ENCODE measurements around the gene MET. TPM values are rescaled to one million over a fixed set of nuclear protein-coding genes. Genes with fewer than 3 reads are reported as not detected.
"Not testable (repeated sequence)": the region's sequence is repeated elsewhere in the genome, so short reads cannot be mapped to it uniquely, and the experiment has no call there.

The MET gene
- total RNA-seq, result 1 to 10 TPM in 2 of 3 donors, under 1 TPM in 1; 0.92 to 1.3 (median 1.1) TPM

DNA sequence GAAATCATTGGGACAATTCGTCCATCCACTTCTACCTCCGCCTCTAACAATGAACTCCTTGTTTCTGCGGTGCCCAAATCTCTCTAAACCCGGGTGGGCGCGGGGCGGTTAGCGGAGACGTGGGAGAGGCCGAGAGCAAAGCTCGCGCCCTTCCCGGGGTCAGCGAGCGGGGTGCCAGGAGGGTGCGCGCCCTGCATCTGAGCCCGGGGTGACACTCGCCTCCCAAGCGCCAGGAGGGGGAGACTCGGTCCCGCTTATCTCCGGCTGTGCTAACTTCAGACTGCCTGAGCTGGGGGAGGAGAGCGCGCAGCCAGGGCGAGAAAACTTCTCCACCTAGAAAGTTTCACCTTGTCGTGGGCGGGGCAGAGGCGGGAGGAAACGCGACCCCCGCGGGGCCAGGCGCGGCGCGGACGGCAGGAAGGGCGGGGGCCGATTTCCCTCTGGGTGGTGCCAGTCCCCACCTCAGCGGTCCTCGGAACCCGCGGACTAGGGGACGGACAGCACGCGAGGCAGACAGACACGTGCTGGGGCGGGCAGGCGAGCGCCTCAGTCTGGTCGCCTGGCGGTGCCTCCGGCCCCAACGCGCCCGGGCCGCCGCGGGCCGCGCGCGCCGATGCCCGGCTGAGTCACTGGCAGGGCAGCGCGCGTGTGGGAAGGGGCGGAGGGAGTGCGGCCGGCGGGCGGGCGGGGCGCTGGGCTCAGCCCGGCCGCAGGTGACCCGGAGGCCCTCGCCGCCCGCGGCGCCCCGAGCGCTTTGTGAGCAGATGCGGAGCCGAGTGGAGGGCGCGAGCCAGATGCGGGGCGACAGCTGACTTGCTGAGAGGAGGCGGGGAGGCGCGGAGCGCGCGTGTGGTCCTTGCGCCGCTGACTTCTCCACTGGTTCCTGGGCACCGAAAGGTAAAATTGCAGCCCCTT is at the start of gene MET:
Gene MET (plus strand): TSS at position 516 of the 915 bp plus-strand sequence. CDS start 26,889 bp downstream, outside the sequence.
- Mint-ChIP-seq H3K36me3 (ENCODE audit: insufficient read depth) (no peaks in the 10 kb centered on the region), H3K4me1 (ENCODE audit: low read depth) (peaks cover 3% of the 10 kb centered on the region), H3K4me3 (peak within 1 kb of the TSS; percentile 67), H3K27me3 (ENCODE audit: low read depth) (peaks cover 53% of the 10 kb centered on the region), H3K9me3 (no peaks in the 10 kb centered on the region)
- peak; percentile 74 to 77 for ATAC-seq
- no peak for DNase-seq

DNA sequence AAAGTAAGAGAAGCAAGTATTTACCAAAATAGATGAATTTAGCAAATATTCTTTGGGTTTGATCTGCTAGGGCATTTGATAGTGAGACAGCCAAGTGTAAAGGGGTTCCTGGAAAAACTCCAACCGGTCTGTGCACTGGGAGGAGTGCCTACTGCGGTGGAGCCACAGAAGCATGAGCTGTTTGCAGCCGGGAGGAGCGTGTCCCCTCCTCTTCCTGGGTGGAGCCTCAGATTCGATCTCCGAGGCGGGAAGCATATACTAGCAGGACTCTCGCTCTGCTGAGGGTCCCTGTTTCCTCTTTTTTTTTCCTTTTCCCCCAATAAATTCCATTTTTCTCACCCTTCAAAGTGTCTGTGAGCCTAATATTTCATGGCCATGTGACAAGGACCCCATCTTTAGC is 45.1 kb upstream of the MET start:
- DNase-seq, result no peak
- H3K36me3 Mint-ChIP-seq (ENCODE audit: insufficient read depth), result no peaks in the 10 kb centered on the region
- no peak for ATAC-seq
- peaks cover 19% of the 10 kb centered on the region for H3K27me3 Mint-ChIP-seq (ENCODE audit: low read depth)
- no peaks in the 10 kb centered on the region for H3K9me3 Mint-ChIP-seq
- H3K4me3 Mint-ChIP-seq, result no peak overlapping the region
- H3K4me1 Mint-ChIP-seq (ENCODE audit: low read depth), result peaks cover 3% of the 10 kb centered on the region

DNA sequence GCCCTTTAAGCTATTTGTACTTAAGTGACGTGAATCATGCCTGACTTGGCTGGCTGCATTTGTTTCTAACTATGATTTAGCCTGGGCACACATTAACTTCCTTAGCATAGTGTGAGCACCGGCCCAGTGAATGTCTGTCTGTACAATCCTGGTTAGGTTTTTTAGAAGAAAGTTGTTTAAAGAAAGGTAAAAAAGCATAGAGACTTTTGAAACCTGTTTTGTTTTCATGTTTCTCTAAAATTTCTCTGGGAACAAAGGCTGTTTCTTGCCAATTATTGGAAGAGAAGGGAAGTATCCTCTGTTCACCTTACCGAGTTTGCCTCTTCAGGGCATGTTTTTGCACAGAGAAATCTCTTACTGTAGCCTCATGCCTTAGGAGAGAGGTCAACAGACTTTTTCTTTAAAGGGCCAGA is 42.9 kb upstream of the MET start:
- DNase-seq (no peak), ATAC-seq (no peak)
- Mint-ChIP-seq H3K27me3 (ENCODE audit: low read depth) (peaks cover 14% of the 10 kb centered on the region), H3K9me3 (no peaks in the 10 kb centered on the region), H3K36me3 (ENCODE audit: insufficient read depth) (no peaks in the 10 kb centered on the region), H3K4me3 (no peak overlapping the region), H3K4me1 (ENCODE audit: low read depth) (peaks cover 3% of the 10 kb centered on the region)

DNA sequence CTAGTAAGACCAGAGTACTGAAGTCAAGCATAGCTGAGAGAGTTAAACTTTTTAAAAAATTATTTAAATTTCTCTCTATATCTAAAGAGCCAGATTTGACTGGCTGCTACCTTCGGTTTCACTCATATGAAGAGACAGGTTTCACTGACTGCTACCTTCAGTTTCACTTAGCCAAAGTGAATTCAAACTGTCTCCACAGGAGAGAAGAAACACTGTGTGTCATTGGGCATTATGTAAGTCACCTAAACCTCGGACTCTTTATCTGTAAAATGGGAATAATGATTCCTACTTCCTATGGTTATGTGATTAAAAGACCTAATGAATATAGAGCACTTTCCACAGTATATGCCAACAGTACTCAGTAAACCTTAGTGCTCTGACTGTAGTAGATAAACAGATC is 41.6 kb upstream of the MET start:
- peak; percentile 74 to 83 for ATAC-seq
- Mint-ChIP-seq H3K4me1 (ENCODE audit: low read depth) (peaks cover 3% of the 10 kb centered on the region), H3K4me3 (no peak overlapping the region), H3K36me3 (ENCODE audit: insufficient read depth) (no peaks in the 10 kb centered on the region), H3K27me3 (ENCODE audit: low read depth) (peaks cover 12% of the 10 kb centered on the region), H3K9me3 (no peaks in the 10 kb centered on the region)
- DNase-seq, result no peak

DNA sequence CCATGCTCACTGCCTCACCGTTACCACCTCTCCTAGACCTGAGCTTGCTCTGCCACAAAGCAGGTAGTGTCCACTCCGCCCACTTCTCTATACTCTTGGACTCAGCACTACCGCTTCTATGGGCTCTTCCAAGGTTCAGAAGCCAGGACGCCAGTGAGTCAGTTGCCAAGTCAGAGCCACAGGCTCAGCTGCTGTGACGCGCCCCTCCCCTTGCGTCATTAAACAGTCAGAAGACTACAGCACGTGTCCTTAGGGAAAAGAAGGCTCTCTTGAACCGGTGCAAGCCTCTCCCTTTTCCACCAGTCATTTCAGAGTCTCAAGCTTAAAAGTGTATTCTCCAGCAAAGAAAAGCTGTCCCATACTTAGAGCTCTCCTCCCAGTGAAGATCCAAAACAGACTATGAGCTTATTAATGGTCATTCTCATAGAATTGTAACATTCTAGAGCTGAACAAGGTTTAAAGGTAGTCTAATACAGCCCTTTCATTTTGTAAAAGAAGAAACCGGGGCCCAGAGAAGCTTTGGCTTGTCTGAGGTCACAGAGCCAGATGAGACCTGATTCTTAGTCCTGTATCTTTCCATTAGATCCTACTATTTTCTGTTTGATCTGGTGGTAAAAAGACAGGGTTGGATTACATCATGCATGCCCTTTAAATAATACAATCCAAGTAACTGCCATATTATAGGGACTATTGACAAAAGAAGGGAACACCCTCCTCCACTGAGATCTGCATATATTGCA is 40.9 kb upstream of the MET start:
- no peaks in the 10 kb centered on the region for H3K36me3 Mint-ChIP-seq (ENCODE audit: insufficient read depth)
- peaks cover 11% of the 10 kb centered on the region for H3K27me3 Mint-ChIP-seq (ENCODE audit: low read depth)
- no peak for DNase-seq
- no peaks in the 10 kb centered on the region for H3K9me3 Mint-ChIP-seq
- no peak for ATAC-seq
- peaks cover 3% of the 10 kb centered on the region for H3K4me1 Mint-ChIP-seq (ENCODE audit: low read depth)
- no peak overlapping the region for H3K4me3 Mint-ChIP-seq

DNA sequence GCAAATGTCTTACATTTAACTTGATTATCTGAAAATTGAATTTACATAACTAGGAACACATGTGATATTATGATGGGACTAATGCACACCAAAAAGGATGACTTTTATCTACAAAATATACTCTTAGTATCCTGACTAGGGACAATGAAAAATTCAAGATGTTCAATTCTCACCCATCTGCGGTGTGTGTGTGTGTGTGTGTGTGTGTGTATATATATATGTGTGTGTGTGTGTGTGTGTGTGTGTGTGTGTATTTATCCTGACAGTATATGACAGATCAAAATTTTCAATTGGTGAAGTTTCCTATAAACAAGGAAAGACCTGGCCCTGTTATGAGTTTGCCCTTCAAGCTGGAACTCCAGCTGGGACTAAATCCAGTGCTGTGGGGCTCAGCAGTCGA is 40.3 kb upstream of the MET start:
- peaks cover 11% of the 10 kb centered on the region for H3K27me3 Mint-ChIP-seq (ENCODE audit: low read depth)

DNA sequence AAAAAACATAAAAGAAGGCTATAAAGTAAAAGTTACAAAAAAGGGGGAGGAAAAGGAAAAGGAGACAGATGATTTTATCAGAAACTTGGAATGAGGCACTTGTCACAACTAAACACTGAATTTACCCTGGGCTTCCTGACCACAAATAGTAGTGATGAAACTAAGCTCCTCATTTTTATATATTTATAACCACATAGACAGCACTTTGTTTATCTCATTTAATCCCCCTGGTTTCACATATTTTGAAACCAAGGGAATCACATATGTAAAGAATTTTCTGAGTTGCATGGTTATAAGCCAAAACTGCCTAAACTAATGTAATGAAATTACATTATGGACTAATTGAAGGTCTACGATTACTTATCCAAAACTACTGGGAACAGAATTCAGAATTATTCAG is 39.6 kb upstream of the MET start:
- DNase-seq (no peak), ATAC-seq (no peak)
- Mint-ChIP-seq H3K27me3 (ENCODE audit: low read depth) (peaks cover 11% of the 10 kb centered on the region), H3K4me1 (ENCODE audit: low read depth) (peaks cover 3% of the 10 kb centered on the region), H3K36me3 (ENCODE audit: insufficient read depth) (no peaks in the 10 kb centered on the region), H3K9me3 (no peaks in the 10 kb centered on the region), H3K4me3 (no peak overlapping the region)

More for the DNA sequence above, 40.3 kb upstream of the MET start:
- H3K4me3 Mint-ChIP-seq, result no peak overlapping the region
- peaks cover 3% of the 10 kb centered on the region for H3K4me1 Mint-ChIP-seq (ENCODE audit: low read depth)
- no peaks in the 10 kb centered on the region for H3K36me3 Mint-ChIP-seq (ENCODE audit: insufficient read depth)
- no peaks in the 10 kb centered on the region for H3K9me3 Mint-ChIP-seq
- DNase-seq (no peak), ATAC-seq (no peak)

DNA sequence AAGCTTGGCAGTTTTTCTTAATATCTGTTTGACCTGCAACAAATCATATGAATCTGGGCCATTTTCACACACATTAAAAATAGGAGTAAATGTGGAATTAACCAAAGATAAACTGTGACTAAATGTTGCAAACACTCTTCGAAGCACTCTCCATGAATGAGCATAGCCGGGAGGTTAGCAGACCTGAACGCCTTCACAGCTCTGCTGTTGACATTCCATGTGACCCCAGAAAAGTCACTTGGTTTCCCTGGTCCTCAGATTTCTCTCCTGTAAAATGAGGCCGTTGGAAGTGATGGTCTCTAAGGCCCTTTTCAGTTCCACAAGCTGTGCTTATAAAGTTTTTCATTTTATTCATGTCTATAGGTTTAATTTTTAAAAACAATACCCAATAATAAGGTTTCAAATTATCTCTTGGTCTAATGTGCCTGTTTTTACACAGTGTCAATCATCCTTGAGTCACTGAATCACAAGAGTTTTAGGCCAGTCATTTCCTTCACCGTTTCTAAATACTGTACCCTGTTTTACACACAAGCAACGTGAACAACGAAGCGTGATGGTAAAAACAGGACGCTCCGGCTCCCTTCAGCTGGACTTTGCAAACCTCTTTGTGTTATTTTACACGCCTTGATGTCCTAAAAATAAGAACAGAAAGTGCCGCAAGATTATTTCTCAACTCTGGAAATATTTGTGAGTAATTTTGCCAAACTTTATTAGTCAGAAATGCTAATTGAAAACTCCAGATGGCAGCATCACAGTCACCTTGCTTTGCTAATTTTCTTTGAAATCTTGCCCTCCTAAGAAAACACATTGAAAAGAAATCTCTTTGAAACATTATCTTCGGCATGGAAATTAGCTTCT is 38.6 kb upstream of the MET start:
- Mint-ChIP-seq H3K4me3 (no peak overlapping the region), H3K9me3 (no peaks in the 10 kb centered on the region), H3K4me1 (ENCODE audit: low read depth) (peaks cover 3% of the 10 kb centered on the region), H3K27me3 (ENCODE audit: low read depth) (peaks cover 11% of the 10 kb centered on the region), H3K36me3 (ENCODE audit: insufficient read depth) (no peaks in the 10 kb centered on the region)
- DNase-seq (no peak), ATAC-seq (no peak)

DNA sequence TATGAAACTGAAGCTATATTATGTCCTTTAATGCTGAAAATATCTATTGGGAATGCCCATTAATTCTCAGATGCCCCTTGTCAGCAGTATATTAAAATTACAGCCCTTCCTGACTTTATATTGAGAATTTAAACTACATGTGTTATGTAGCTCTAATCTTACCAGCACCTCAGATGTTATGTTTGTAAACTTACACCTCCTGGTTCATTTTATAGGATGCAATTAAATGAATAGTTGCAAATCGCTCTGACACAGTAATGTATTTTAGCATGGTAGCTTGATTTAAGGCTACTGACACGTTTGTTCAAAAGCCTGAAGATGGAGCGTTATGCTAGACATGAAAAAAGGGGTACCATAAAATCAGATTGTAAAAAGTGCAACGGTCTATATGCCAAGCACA is 35.0 kb upstream of the MET start:
- peaks cover 3% of the 10 kb centered on the region for H3K9me3 Mint-ChIP-seq
- H3K4me1 Mint-ChIP-seq (ENCODE audit: low read depth), result no peaks in the 10 kb centered on the region
- no peaks in the 10 kb centered on the region for H3K36me3 Mint-ChIP-seq (ENCODE audit: insufficient read depth)
- H3K27me3 Mint-ChIP-seq (ENCODE audit: low read depth), result peaks cover 2% of the 10 kb centered on the region
- no peak overlapping the region for H3K4me3 Mint-ChIP-seq
- no peak for ATAC-seq
- DNase-seq, result no peak

DNA sequence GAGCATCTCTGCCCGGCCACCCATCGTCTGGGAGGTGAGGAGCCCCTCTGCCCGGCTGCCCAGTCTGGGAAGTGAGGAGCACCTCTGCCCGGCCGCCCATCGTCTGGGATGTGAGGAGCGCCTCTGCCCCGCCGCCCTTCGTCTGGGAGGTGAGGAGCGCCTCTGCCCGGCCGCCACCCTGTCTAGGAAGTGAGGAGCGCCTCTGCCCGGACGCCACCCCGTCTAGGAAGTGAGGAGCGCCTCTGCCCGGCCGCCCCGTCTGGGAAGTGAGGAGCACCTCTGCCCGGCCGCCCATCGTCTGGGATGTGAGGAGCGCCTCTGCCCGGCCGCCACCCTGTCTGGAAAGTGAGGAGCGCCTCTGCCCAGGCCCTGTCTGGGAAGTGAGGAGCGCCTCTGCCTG is 33.4 kb upstream of the MET start:
- H3K36me3 Mint-ChIP-seq (ENCODE audit: insufficient read depth); DNase-seq; H3K9me3 Mint-ChIP-seq; H3K27me3 Mint-ChIP-seq (ENCODE audit: low read depth); H3K4me1 Mint-ChIP-seq (ENCODE audit: low read depth); H3K4me3 Mint-ChIP-seq; ATAC-seq: not testable (repeated sequence)

DNA sequence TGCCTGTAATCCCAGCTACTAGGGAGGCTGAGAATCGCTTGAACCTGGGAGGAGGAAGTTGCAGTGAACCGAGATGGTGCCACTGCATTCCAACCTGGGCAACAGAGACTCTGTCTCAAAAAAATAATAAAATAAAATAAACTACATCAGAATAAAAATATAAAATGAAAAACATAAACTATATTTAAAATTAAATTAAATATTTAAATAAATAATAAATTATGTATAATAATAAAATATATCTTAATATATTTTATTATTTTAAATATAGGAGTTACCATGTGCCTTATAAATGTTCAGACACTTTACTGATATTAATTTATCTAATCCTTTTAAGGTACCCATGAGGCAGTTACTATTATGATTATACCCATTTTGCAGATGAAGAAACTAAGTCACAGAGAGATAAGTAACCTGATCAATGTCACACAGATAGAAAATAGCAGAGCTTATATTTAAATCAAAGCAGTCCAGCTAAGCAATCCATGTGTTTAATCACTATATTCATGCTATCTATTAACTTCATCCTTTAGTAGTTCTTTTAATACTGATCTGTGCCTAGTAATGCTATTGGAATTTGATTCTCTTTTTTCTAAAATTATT is 30.3 kb upstream of the MET start:
- ATAC-seq (no peak), DNase-seq (no peak)
- Mint-ChIP-seq H3K4me1 (ENCODE audit: low read depth) (no peaks in the 10 kb centered on the region), H3K27me3 (ENCODE audit: low read depth) (peaks cover 7% of the 10 kb centered on the region), H3K9me3 (peaks cover 3% of the 10 kb centered on the region), H3K4me3 (no peak overlapping the region), H3K36me3 (ENCODE audit: insufficient read depth) (no peaks in the 10 kb centered on the region)

DNA sequence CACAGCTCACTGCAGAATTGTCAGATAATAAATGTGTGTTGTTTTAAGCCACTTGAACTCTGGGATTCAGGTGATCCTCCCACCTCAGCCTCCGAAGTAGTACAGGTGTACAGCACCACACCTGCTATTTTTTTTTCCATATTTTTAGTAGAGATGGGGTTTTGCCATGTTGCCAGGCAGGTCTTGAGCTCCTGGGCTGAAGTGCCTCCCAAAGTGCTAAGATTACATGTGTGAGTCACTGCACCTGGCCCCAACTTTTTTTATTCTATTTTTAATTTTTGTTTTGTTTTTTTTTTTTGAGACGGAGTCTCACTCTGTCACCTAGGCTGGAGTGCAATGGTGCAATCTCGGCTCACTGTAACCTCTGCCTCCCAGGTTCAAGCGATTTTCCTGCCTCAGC is 28.8 kb upstream of the MET start:
- H3K36me3 Mint-ChIP-seq (ENCODE audit: insufficient read depth); DNase-seq; H3K4me3 Mint-ChIP-seq; H3K27me3 Mint-ChIP-seq (ENCODE audit: low read depth); H3K9me3 Mint-ChIP-seq; H3K4me1 Mint-ChIP-seq (ENCODE audit: low read depth); ATAC-seq: not testable (repeated sequence)

DNA sequence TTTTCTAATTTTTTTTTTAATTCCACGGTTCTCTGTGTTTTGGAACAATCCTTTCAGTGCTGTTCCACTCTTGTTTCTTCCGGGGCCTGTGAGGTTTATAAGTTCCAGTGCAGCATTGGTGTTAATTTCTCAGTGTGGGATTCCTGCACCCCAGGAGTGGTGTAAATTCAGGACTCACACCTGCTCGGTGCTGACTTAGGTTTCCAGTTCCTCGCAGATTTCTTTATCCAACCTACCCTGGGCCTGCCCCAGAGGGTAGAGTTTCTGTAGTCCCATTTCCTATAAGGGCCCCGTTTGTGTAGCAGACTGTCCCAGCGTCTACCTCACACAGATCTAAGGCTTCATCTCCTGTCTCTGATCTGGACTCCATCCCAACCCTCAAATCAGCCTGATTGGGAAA is 27.4 kb upstream of the MET start:
- H3K27me3 Mint-ChIP-seq (ENCODE audit: low read depth), result peaks cover 12% of the 10 kb centered on the region
- H3K9me3 Mint-ChIP-seq, result no peaks in the 10 kb centered on the region
- no peaks in the 10 kb centered on the region for H3K36me3 Mint-ChIP-seq (ENCODE audit: insufficient read depth)
- H3K4me1 Mint-ChIP-seq (ENCODE audit: low read depth), result no peaks in the 10 kb centered on the region
- no peak for DNase-seq
- no peak overlapping the region for H3K4me3 Mint-ChIP-seq
- no peak for ATAC-seq

DNA sequence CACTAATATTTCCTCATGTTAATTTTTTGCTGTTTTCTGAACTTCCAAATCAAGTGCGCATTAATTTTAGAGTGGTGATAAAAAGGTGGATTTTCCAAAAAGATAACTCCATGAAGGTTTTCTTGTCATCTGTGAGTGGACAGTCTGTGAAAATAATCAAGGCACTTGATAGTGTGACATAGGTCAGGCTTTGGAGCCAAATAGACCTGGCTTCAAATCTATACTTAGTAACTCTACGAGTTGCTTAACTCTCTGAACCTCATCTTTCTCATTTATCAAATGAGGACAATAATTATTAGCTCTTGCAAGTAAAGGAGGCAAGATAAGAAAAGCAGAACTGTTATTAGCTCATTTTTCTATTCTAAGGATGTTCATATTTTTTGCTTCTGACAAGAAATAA is 24.7 kb upstream of the MET start:
- no peaks in the 10 kb centered on the region for H3K9me3 Mint-ChIP-seq
- no peaks in the 10 kb centered on the region for H3K4me1 Mint-ChIP-seq (ENCODE audit: low read depth)
- DNase-seq (no peak), ATAC-seq (no peak)
- no peak overlapping the region for H3K4me3 Mint-ChIP-seq
- H3K27me3 Mint-ChIP-seq (ENCODE audit: low read depth), result peaks cover 12% of the 10 kb centered on the region
- H3K36me3 Mint-ChIP-seq (ENCODE audit: insufficient read depth), result no peaks in the 10 kb centered on the region

Measured in activated T-cell treated with anti-CD3 and anti-CD28 coated beads, Interleukin-2, amount 50 U/mL, for 4 hours (primary cell).